Bronchial epithelial cell (primary cell): ENCODE data around the gene RARS2. TPM values are rescaled to one million over a fixed set of nuclear protein-coding genes. Genes with fewer than 3 reads are reported as not detected.

Source experiments
- DNase-seq: peaks from one replicate; pipeline ENCODE4 v3.0.0-alpha.2; 2010; ENCODE audit warnings: low read depth
- FAIRE-seq: peaks from 2 replicates; lab custom pipeline; 2011; peaks lifted over from hg19 to GRCh38; lab: Jason Lieb, UNC
- H3K27me3 ChIP-seq: 2 replicates; pipeline ENCODE4 v1.5.1; 2011; ENCODE audit warnings: low read length; ENCODE audit not compliant: control insufficient read depth, insufficient read depth
- H3K36me3 ChIP-seq: 2 replicates; pipeline ENCODE4 v1.5.1; 2011; ENCODE audit warnings: low read length; ENCODE audit not compliant: control insufficient read depth, insufficient read depth
- H3K4me3 ChIP-seq: 2 replicates; pipeline ENCODE4 v1.5.1; 2011; ENCODE audit warnings: mild to moderate bottlenecking, low read depth, low read length, control low read depth
- total RNA-seq: library from RNA; depleted of rRNA; stranded (reverse); fragments of >200 nt; gene quantifications from 2 replicates; pipeline ENCODE4 v1.2.1, GENCODE V29; 2014
- TF ChIP-seq, protein P1 (sequence below): IDR thresholded peaks from 2 replicates; pipeline ENCODE4 v1.5.1; 2011; ENCODE audit warnings: mild to moderate bottlenecking, moderate library complexity, low read length, control low read depth, inconsistent platforms; ENCODE audit not compliant: insufficient read depth, severe bottlenecking

The RARS2 gene
- total RNA-seq, 1 donor from 2014 or later, result 28.4 TPM

GRCh38 chr6:87551799-87552198, 38.0 kb downstream of the RARS2 start:
- Histone ChIP-seq H3K36me3 (peaks cover 1% of the 10 kb centered on the region), H3K27me3 (no peaks in the 10 kb centered on the region), H3K4me3 (no peak overlapping the region)
- DNase-seq (no peak), FAIRE-seq (no peak)
- TF ChIP-seq, protein P1, sequence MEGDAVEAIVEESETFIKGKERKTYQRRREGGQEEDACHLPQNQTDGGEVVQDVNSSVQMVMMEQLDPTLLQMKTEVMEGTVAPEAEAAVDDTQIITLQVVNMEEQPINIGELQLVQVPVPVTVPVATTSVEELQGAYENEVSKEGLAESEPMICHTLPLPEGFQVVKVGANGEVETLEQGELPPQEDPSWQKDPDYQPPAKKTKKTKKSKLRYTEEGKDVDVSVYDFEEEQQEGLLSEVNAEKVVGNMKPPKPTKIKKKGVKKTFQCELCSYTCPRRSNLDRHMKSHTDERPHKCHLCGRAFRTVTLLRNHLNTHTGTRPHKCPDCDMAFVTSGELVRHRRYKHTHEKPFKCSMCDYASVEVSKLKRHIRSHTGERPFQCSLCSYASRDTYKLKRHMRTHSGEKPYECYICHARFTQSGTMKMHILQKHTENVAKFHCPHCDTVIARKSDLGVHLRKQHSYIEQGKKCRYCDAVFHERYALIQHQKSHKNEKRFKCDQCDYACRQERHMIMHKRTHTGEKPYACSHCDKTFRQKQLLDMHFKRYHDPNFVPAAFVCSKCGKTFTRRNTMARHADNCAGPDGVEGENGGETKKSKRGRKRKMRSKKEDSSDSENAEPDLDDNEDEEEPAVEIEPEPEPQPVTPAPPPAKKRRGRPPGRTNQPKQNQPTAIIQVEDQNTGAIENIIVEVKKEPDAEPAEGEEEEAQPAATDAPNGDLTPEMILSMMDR, result no peak

- H3K36me3 ChIP-seq, result peaks cover 10% of the 10 kb centered on the region
- TF ChIP-seq, protein P1, result no peak
Observed at GRCh38 chr6:87544474-87544735, 45.4 kb downstream of the RARS2 start.

DNA sequence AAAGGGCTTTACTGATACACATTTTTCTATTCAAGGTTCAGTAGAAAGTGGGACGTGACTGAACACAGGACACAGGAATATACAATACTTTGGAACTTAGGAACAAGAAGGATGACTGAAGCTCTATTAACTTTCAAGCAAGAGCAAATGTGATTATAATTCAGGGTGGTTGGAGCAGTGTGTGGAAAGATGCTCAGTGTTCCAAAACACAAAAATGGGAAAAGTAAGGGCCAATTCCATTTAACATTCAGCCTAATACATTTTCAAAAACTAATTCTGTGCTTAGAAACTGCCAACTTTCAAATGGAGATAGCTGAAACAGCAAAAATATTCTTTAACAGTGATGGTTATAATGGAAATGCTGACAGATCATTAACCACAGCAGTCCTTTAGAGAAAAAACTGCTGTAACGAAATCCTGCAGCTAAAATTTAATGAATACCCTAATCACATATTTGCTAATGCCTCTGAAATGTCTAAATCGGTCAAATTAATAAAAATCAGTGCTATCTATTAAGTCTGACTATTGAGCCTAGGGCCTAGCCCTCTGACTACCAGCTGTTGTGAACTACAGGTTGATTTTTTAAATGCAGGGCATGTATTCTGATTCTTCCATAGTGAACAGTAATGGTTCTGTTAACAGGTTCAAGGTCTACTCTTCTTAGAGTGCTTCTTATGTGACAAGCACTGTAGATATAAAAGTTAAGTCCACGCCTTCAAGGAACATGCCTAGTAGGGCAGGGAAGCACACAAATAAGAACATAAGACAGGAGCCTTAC, 45.9 kb downstream of the RARS2 start:
- FAIRE-seq (no peak), DNase-seq (no peak)
- peaks cover 11% of the 10 kb centered on the region for H3K36me3 ChIP-seq
- no peak overlapping the region for H3K4me3 ChIP-seq
- TF ChIP-seq, protein P1, result no peak
- H3K27me3 ChIP-seq, result no peaks in the 10 kb centered on the region

More at GRCh38 chr6:87544474-87544735, 45.4 kb downstream of the RARS2 start:
- no peak for DNase-seq
- H3K27me3 ChIP-seq, result no peaks in the 10 kb centered on the region
- no peak for FAIRE-seq
- H3K4me3 ChIP-seq, result no peak overlapping the region

DNA sequence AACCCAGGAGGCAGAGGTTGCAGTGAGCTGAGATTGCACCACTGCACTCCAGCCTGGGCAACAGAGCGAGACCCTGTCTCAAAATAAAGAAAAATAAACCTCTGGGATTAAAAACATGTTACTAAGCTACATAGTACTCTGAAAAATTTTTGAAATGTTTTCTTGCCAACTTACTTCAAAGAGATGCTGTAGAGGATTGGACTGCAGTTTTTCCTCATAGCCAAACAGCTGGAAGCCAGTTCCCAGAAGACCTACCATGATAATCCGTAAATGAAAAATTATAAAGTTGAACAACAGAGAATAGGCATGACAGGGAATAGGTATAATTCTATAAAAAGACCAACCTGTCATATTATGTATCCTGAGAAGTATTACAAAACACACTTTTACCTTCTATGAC, 48.0 kb downstream of the RARS2 start:
- TF ChIP-seq, protein P1, result no peak

GRCh38 chr6:87541041-87541440, 48.7 kb downstream of the RARS2 start:
- Histone ChIP-seq H3K4me3 (no peak overlapping the region), H3K36me3 (peaks cover 11% of the 10 kb centered on the region), H3K27me3 (no peaks in the 10 kb centered on the region)
- DNase-seq (no peak), FAIRE-seq (no peak)
- TF ChIP-seq, protein P1, result no peak

More for the DNA sequence above, 48.0 kb downstream of the RARS2 start:
- Histone ChIP-seq H3K4me3 (no peak overlapping the region), H3K27me3 (no peaks in the 10 kb centered on the region), H3K36me3 (peaks cover 11% of the 10 kb centered on the region)
- FAIRE-seq (no peak), DNase-seq (no peak)

GRCh38 chr6:87540539-87540938, 49.2 kb downstream of the RARS2 start:
- Histone ChIP-seq H3K27me3 (no peaks in the 10 kb centered on the region), H3K36me3 (peaks cover 11% of the 10 kb centered on the region), H3K4me3 (no peak overlapping the region)
- FAIRE-seq (no peak), DNase-seq (no peak)
- TF ChIP-seq, protein P1, result no peak
